ENCODE data around the gene PHETA1. TPM values are rescaled to one million over a fixed set of nuclear protein-coding genes. Genes with fewer than 3 reads are reported as not detected.

Gene PHETA1
- total and polyA plus RNA-seq, 3 donors from 2014 or later, result 13.7 to 27.2 (median 16.1) TPM

DNA sequence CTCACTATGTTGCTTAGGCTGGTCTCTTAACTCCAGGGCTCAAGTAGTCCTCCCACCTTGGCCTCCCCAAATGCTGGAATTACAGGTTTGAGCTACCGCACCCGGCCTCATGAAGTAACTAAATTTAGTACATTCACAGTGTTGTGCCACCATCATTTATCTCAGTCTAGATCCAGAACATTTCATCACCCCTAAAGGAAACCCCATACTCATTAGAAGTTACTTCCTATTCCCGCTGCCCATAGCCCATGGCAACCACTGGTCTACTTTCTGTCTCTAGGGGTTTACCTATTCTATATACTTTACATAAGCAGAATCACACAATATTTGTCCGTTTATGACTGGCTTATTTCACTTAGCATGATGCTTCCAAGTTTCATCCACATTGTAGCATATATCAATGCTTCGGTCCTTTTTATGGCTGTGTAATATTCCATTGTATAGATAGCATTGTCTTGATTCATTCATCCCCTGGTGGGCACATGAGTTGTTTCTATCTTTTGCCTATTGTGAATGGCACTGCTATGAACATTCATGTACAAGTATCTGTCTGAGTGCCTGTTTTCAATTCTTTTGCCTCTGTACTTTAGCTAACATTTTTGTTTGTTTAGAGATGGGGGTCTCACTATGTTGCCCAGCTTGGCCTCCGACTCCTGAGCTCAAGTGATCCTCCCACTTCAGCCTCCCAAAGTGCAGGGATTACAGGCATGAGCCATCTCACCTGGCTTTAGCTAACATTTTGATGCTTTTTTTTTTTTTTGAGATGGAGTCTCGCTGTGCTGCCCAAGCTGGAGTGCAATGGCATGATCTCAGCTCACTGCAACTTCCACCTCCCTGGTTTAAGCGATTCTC is 26.7 kb upstream of the PHETA1 start:
- Histone ChIP-seq H3K27ac (no peak overlapping the region), H3K9me3 (no peaks in the 10 kb centered on the region), H3K27me3 (no peaks in the 10 kb centered on the region), H3K4me3 (no peak overlapping the region), H3K36me3 (ENCODE audit: low read depth, missing control alignments) (no peaks in the 10 kb centered on the region), H3K4me1 (peaks cover 6% of the 10 kb centered on the region)
- intact Hi-C loops (cut with DNase I; ENCODE audit: low total_unique reads), result loop anchor here (5.0 kb wide), 1 partner anchor 52 kb away; no protein-coding TSS in a partner anchor
- no peak for DNase-seq
- WGBS, 2 donors, result 77 to 80% methylated on average over 8 of the region's 8 CpGs
- no peak for TF ChIP-seq POLR2A (IDR thresholded peaks at IDR 0.05)
- TF ChIP-seq, protein P1, sequence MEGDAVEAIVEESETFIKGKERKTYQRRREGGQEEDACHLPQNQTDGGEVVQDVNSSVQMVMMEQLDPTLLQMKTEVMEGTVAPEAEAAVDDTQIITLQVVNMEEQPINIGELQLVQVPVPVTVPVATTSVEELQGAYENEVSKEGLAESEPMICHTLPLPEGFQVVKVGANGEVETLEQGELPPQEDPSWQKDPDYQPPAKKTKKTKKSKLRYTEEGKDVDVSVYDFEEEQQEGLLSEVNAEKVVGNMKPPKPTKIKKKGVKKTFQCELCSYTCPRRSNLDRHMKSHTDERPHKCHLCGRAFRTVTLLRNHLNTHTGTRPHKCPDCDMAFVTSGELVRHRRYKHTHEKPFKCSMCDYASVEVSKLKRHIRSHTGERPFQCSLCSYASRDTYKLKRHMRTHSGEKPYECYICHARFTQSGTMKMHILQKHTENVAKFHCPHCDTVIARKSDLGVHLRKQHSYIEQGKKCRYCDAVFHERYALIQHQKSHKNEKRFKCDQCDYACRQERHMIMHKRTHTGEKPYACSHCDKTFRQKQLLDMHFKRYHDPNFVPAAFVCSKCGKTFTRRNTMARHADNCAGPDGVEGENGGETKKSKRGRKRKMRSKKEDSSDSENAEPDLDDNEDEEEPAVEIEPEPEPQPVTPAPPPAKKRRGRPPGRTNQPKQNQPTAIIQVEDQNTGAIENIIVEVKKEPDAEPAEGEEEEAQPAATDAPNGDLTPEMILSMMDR (IDR thresholded peaks at IDR 0.05), result no peak

DNA sequence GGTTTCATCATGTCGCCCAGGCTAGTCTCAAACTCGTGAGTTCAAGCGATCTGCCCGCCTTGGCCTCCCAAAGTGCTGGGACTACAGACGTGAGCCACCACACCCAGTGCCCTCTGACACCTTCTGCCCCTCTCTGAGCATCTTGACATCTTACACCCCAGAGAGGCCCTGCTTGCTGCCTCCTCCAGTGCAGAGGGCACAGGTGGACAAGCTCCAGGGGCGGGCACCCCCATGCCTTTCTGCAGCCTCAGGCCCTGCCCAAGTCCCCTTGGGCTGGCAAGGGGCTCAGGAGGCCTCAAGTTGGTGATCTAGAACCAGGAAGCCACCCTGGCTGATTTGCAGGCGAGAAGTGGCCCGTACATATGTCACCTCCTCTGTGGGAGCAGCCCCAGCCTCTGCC is 25.6 kb upstream of the PHETA1 start:
- intact Hi-C loops (cut with DNase I; ENCODE audit: low total_unique reads), result no loop called here
- no peak overlapping the region for H3K27ac ChIP-seq

DNA sequence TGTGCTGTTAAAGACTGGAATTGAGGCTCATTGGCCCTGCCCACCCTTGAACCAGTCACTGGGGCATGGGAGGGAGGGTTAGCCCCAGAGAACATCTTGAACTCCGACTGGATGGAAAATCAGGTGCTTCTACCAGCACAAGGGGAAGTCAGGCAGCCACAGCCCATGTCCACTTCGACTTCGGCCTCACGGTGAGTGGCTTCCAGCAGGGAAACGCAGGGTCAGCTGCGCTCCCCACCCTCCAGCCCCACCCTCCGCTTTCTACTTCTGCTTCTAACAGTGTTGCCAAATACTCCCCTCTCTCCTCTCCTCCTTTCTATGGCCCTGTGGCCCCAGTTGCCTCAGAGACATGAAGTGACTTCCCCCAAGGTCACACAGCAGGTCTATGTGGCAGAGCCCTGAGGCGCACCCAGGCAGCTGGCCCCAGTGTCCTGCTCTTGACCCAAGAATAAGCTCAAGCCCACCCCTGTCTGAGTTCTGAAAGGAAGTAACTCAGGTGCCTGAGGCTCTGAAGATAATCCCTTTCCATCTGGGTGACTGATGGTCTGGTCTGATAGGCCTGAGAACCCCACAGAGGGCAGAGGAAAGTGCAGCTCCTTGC is 24.9 kb upstream of the PHETA1 start:
- Histone ChIP-seq H3K4me3 (no peak overlapping the region), H3K27ac (no peak overlapping the region), H3K36me3 (ENCODE audit: low read depth, missing control alignments) (no peaks in the 10 kb centered on the region), H3K27me3 (no peaks in the 10 kb centered on the region), H3K4me1 (peaks cover 6% of the 10 kb centered on the region), H3K9me3 (no peaks in the 10 kb centered on the region)
- TF ChIP-seq, protein P1 (IDR thresholded peaks at IDR 0.05), result no peak
- no peak for TF ChIP-seq POLR2A (IDR thresholded peaks at IDR 0.05)
- intact Hi-C loops (cut with DNase I; ENCODE audit: low total_unique reads), result no loop called here
- no peak for DNase-seq
- WGBS, 2 donors, result 71 to 86% methylated on average over 8 of the region's 8 CpGs

More for the DNA sequence above, 25.6 kb upstream of the PHETA1 start:
- H3K4me1 ChIP-seq, result peaks cover 6% of the 10 kb centered on the region
- no peaks in the 10 kb centered on the region for H3K9me3 ChIP-seq
- no peaks in the 10 kb centered on the region for H3K36me3 ChIP-seq (ENCODE audit: low read depth, missing control alignments)
- no peak for DNase-seq
- TF ChIP-seq, protein P1 (IDR thresholded peaks at IDR 0.05), result no peak
- TF ChIP-seq POLR2A (IDR thresholded peaks at IDR 0.05), result no peak
- H3K27me3 ChIP-seq, result no peaks in the 10 kb centered on the region
- H3K4me3 ChIP-seq, result no peak overlapping the region
- WGBS, 2 donors, result 86 to 87% methylated on average over 4 to 8 of the region's 8 CpGs

DNA sequence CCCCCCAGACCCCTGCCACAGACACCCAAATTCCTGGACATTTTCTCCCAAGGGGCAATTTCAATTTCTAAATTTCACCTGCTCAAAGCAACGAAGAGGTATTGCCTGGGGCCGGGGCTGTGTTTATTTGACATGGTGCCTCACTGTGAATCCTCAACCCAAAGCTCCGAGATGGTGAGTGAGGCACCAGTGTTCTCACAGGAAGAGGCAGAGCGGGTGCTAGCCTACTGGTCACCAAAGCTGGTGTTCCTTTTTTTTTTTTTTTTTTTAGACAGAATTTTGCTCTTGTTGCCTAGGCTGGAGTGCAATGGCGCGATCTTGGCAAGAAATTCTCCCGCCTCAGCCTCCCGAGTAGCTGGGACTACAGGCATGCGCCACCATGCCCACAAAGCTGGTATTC is 22.0 kb upstream of the PHETA1 start:
- no peak for DNase-seq
- no peaks in the 10 kb centered on the region for H3K27me3 ChIP-seq
- WGBS, 2 donors, result 83 to 88% methylated on average over 9 of the region's 9 CpGs
- no peaks in the 10 kb centered on the region for H3K36me3 ChIP-seq (ENCODE audit: low read depth, missing control alignments)
- no peaks in the 10 kb centered on the region for H3K4me1 ChIP-seq
- intact Hi-C loops (cut with DNase I; ENCODE audit: low total_unique reads), result no loop called here
- H3K27ac ChIP-seq, result no peak overlapping the region
- no peak for TF ChIP-seq POLR2A (IDR thresholded peaks at IDR 0.05)
- TF ChIP-seq, protein P1 (IDR thresholded peaks at IDR 0.05), result no peak
- H3K9me3 ChIP-seq, result no peaks in the 10 kb centered on the region
- no peak overlapping the region for H3K4me3 ChIP-seq

Measured in testis (tissue), 3 donors.